ENCODE data around the gene PSEN2.

Gene PSEN2

GRCh38 chr1:226825746-226826100 lies 44.7 kb upstream of the PSEN2 start:
- TF ChIP-seq CTCF (IDR thresholded peaks at IDR 0.05; ENCODE audit: low read depth, low read length) = no peak
- TF ChIP-seq POLR2A (IDR thresholded peaks at IDR 0.05; ENCODE audit: extremely low read depth, insufficient read length) = no peak
- no peak for TF ChIP-seq MAX (IDR thresholded peaks at IDR 0.05; ENCODE audit: low read depth, low read length)
- no peak for TF ChIP-seq MYC (IDR thresholded peaks at IDR 0.05; ENCODE audit: low read depth, low read length)
- DNase-seq (ENCODE audit: low read depth) = no peak
- no peak overlapping the region for H3K4me3 ChIP-seq (ENCODE audit: low read depth, low read length)

- TF ChIP-seq CTCF (IDR thresholded peaks at IDR 0.05; ENCODE audit: low read depth, low read length) (no peak), MYC (IDR thresholded peaks at IDR 0.05; ENCODE audit: low read depth, low read length) (no peak), MAX (IDR thresholded peaks at IDR 0.05; ENCODE audit: low read depth, low read length) (no peak), POLR2A (IDR thresholded peaks at IDR 0.05; ENCODE audit: extremely low read depth, insufficient read length) (no peak)
- no peak for DNase-seq (ENCODE audit: low read depth)
- no peak overlapping the region for H3K4me3 ChIP-seq (ENCODE audit: low read depth, low read length)
These were observed 43.7 kb upstream of the PSEN2 start for GRCh38 chr1:226826479-226827261.

- peak; percentile 33 for DNase-seq (ENCODE audit: low read depth)
- TF ChIP-seq POLR2A (IDR thresholded peaks at IDR 0.05; ENCODE audit: extremely low read depth, insufficient read length) (no peak), MYC (IDR thresholded peaks at IDR 0.05; ENCODE audit: low read depth, low read length) (no peak), CTCF (IDR thresholded peaks at IDR 0.05; ENCODE audit: low read depth, low read length) (no peak), MAX (IDR thresholded peaks at IDR 0.05; ENCODE audit: low read depth, low read length) (no peak)
- H3K4me3 ChIP-seq (ENCODE audit: low read depth, low read length) = no peak overlapping the region
These were observed 43.0 kb upstream of the PSEN2 start for GRCh38 chr1:226827458-226827857.

GRCh38 chr1:226827968-226828513 lies 42.4 kb upstream of the PSEN2 start:
- TF ChIP-seq POLR2A (IDR thresholded peaks at IDR 0.05; ENCODE audit: extremely low read depth, insufficient read length) (no peak), MAX (IDR thresholded peaks at IDR 0.05; ENCODE audit: low read depth, low read length) (0 out of 2 replicates have a peak, but pooled peaks have one; percentile 41), CTCF (IDR thresholded peaks at IDR 0.05; ENCODE audit: low read depth, low read length) (peak; percentile 73), MYC (IDR thresholded peaks at IDR 0.05; ENCODE audit: low read depth, low read length) (0 out of 2 replicates have a peak, but pooled peaks have one; percentile 19)
- peak; percentile 94 for DNase-seq (ENCODE audit: low read depth)
- H3K4me3 ChIP-seq (ENCODE audit: low read depth, low read length) = no peak overlapping the region

GRCh38 chr1:226829105-226829504 lies 41.3 kb upstream of the PSEN2 start:
- TF ChIP-seq CTCF (IDR thresholded peaks at IDR 0.05; ENCODE audit: low read depth, low read length) (no peak), POLR2A (IDR thresholded peaks at IDR 0.05; ENCODE audit: extremely low read depth, insufficient read length) (no peak), MYC (IDR thresholded peaks at IDR 0.05; ENCODE audit: low read depth, low read length) (no peak), MAX (IDR thresholded peaks at IDR 0.05; ENCODE audit: low read depth, low read length) (no peak)
- H3K4me3 ChIP-seq (ENCODE audit: low read depth, low read length) = no peak overlapping the region
- no peak for DNase-seq (ENCODE audit: low read depth)

All from NB4 (cell line).